ENCODE measurements around the gene ST8SIA5.
"Not testable (repeated sequence)": the region's sequence is repeated elsewhere in the genome, so short reads cannot be mapped to it uniquely, and the experiment has no call there.

The ST8SIA5 gene

GRCh38 chr18:46756559-46757201 lies at the start of gene ST8SIA5:
Gene ST8SIA5, minus strand, starts transcription at chr18:46757053. Its CDS starts 545 bp downstream, at chr18:46756508.
- H3K4me3 ChIP-seq (ENCODE audit: low read length): peak within 1 kb of the TSS; percentile 36
- no peak for DNase-seq (ENCODE audit: low read depth)
- no peak for TF ChIP-seq CTCF (conservative IDR thresholded peaks at IDR 0.05; ENCODE audit: low read depth, low read length)

- not testable (repeated sequence) for DNase-seq (ENCODE audit: low read depth); H3K4me3 ChIP-seq (ENCODE audit: low read length)
Measured at GRCh38 chr18:46795945-46796344, 39.1 kb upstream of the ST8SIA5 start.

- H3K4me3 ChIP-seq (ENCODE audit: low read length): no peak overlapping the region
- no peak for TF ChIP-seq CTCF (conservative IDR thresholded peaks at IDR 0.05; ENCODE audit: low read depth, low read length)
- DNase-seq (ENCODE audit: low read depth): no peak
Measured at GRCh38 chr18:46794607-46795006, 37.8 kb upstream of the ST8SIA5 start.

- DNase-seq (ENCODE audit: low read depth): no peak
- peak; percentile 34 for TF ChIP-seq CTCF (conservative IDR thresholded peaks at IDR 0.05; ENCODE audit: low read depth, low read length)
- H3K4me3 ChIP-seq (ENCODE audit: low read length): no peak overlapping the region
Measured at GRCh38 chr18:46793565-46793964, 36.7 kb upstream of the ST8SIA5 start.

GRCh38 chr18:46789088-46789487 lies 32.2 kb upstream of the ST8SIA5 start:
- TF ChIP-seq CTCF (conservative IDR thresholded peaks at IDR 0.05; ENCODE audit: low read depth, low read length): no peak
- no peak for DNase-seq (ENCODE audit: low read depth)

GRCh38 chr18:46787674-46788073 lies 30.8 kb upstream of the ST8SIA5 start:
- no peak for TF ChIP-seq CTCF (conservative IDR thresholded peaks at IDR 0.05; ENCODE audit: low read depth, low read length)
- no peak overlapping the region for H3K4me3 ChIP-seq (ENCODE audit: low read length)
- no peak for DNase-seq (ENCODE audit: low read depth)

More at GRCh38 chr18:46789088-46789487, 32.2 kb upstream of the ST8SIA5 start:
- no peak overlapping the region for H3K4me3 ChIP-seq (ENCODE audit: low read length)

- DNase-seq (ENCODE audit: low read depth): no peak
- TF ChIP-seq CTCF (conservative IDR thresholded peaks at IDR 0.05; ENCODE audit: low read depth, low read length): no peak
- no peak overlapping the region for H3K4me3 ChIP-seq (ENCODE audit: low read length)
Measured at GRCh38 chr18:46772357-46772756, 15.5 kb upstream of the ST8SIA5 start.
